HepG2 (cell line): ENCODE results near the gene NABP1. TPM values are rescaled to one million over a fixed set of nuclear protein-coding genes. Genes with fewer than 3 reads are reported as not detected.

Experiments
- ATAC-seq: fragments of 200-7000 bp; cut with Tn5 transposase; 3 replicates; pipeline ENCODE4 v1.9.1; 2020; ENCODE audit warnings: mild to moderate bottlenecking, moderate library complexity
- BruUV-seq: library from RNA; stranded (reverse); fragments of 400-500 nt; replicated peaks from 2 replicates; lab custom pipeline; 2021; lab: Mats Ljungman, UMichigan
- CTCF ChIA-PET: fragments of 300-600 bp; formaldehyde crosslinking; extraction: SDS; loops from one replicate; lab custom pipeline; 2021; ENCODE audit warnings: low total read pairs, inconsistent platforms, low intra/inter-chr PET ratio; lab: Yijun Ruan, JAX
- POLR2A ChIA-PET: fragments of 350-600 bp; sonication (Branson Sonifier 250); formaldehyde crosslinking; loops from one replicate; lab custom pipeline; 2020; ENCODE audit warnings: antibody characterized with exemption, inconsistent platforms; lab: Yijun Ruan, JAX
- DNase-seq: peaks from one replicate; pipeline ENCODE4 v3.0.0-alpha.2; 2015; ENCODE audit warnings: low spot score
- FAIRE-seq: peaks from 3 replicates; lab custom pipeline; 2011; peaks lifted over from hg19 to GRCh38; lab: Jason Lieb, UNC
- H2AFZ ChIP-seq: one replicate; pipeline ENCODE4 v1.6.1; 2011; ENCODE audit warnings: low read length, inconsistent platforms
- H3K27ac ChIP-seq: fragments of 300-600 bp; 3 replicates; pipeline ENCODE4 v1.8.0; 2011; ENCODE audit warnings: mixed run types, mild to moderate bottlenecking, mixed read lengths, low read length, inconsistent platforms; ENCODE audit not compliant: insufficient read depth; ENCODE audit errors: extremely low read length
- H3K27me3 ChIP-seq, 2 experiments: fragments of 200-600 bp in 1 of 2; 2 replicates in 1 of 2; 3 replicates in 1 of 2; pipeline versions ENCODE4 v1.6.0 to v1.8.0; 2011; ENCODE audit warnings: low read length in 2 of 2, mild to moderate bottlenecking in 2 of 2, moderate library complexity in 2 of 2, inconsistent platforms in 1 of 2; ENCODE audit not compliant: insufficient read depth in 2 of 2, control insufficient read depth in 1 of 2
- H3K36me3 ChIP-seq, 2 experiments: fragments of 200-600 bp in 1 of 2; replicated peaks in 1 of 2; 2 replicates in 1 of 2; 3 replicates in 1 of 2; pipeline versions ENCODE4 v1.5.1 to v1.8.0; 2011; ENCODE audit warnings: low read length in 2 of 2, inconsistent platforms in 1 of 2; ENCODE audit not compliant: insufficient read depth in 2 of 2, control insufficient read depth in 1 of 2
- H3K4me1 ChIP-seq: 2 replicates; pipeline ENCODE4 v1.5.1; 2012; ENCODE audit warnings: low read length, inconsistent platforms; ENCODE audit not compliant: insufficient read depth
- H3K4me2 ChIP-seq: 2 replicates; pipeline ENCODE4 v1.6.0; 2011; ENCODE audit warnings: low read depth, low read length, inconsistent platforms
- H3K4me3 ChIP-seq, 3 experiments: fragments of 200-600 bp in 1 of 3; sonication (generic), shearing (Covaris generic) in 1 of 3; replicated peaks in 1 of 3; 2 replicates each; pipeline ENCODE4 v1.5.1; 2011 to 2016; ENCODE audit warnings: low read length in 3 of 3, inconsistent platforms in 2 of 3, low read depth in 2 of 3, mild to moderate bottlenecking in 2 of 3, control low read depth in 1 of 3, mixed read lengths in 1 of 3; ENCODE audit not compliant: insufficient read depth in 1 of 3
- H3K79me2 ChIP-seq: one replicate; pipeline ENCODE4 v1.6.1; 2011; ENCODE audit warnings: low read length, inconsistent platforms; ENCODE audit not compliant: insufficient read depth
- H3K9ac ChIP-seq: 2 replicates; pipeline ENCODE4 v1.6.0; 2011; ENCODE audit warnings: mild to moderate bottlenecking, low read depth, low read length, inconsistent platforms; ENCODE audit not compliant: insufficient read depth
- H3K9me3 ChIP-seq: 2 replicates; pipeline ENCODE4 v1.5.1; 2012; ENCODE audit warnings: mild to moderate bottlenecking, low read length
- H4K20me1 ChIP-seq: 2 replicates; pipeline ENCODE4 v1.6.0; 2011; ENCODE audit warnings: inconsistent platforms, mild to moderate bottlenecking, low read length, moderate library complexity; ENCODE audit not compliant: insufficient read depth
- ATF7-NPFF ChIP-seq: sonication (generic); formaldehyde crosslinking; IDR thresholded peaks from 2 replicates; pipeline ENCODE4 v1.8.1; 2023; ENCODE audit warnings: mild to moderate bottlenecking, low read depth, missing genetic modification reagents, moderate library complexity
- DPF2 ChIP-seq: sonication (generic); formaldehyde crosslinking; IDR thresholded peaks from 2 replicates; pipeline ENCODE4 v1.4.0; 2020; ENCODE audit warnings: mild to moderate bottlenecking, low read depth, missing genetic modification reagents, borderline replicate concordance
- FOXA3 ChIP-seq: IDR thresholded peaks from 2 replicates; pipeline ENCODE4 v1.6.1; 2016; ENCODE audit warnings: missing genetic modification reagents, missing compliant biosample characterization
- NKX3-1 ChIP-seq: sonication (generic); formaldehyde crosslinking; IDR thresholded peaks from 2 replicates; pipeline ENCODE4 v1.5.0; 2020; ENCODE audit warnings: missing genetic modification reagents
- NR2C2 ChIP-seq: sonication (generic); formaldehyde crosslinking; IDR thresholded peaks from 2 replicates; pipeline ENCODE4 v1.4.0; 2020; ENCODE audit warnings: missing genetic modification reagents, mild to moderate bottlenecking, moderate library complexity, borderline replicate concordance
- RFXAP ChIP-seq: sonication (generic); formaldehyde crosslinking; IDR thresholded peaks from 2 replicates; pipeline ENCODE4 v1.4.0; 2020; ENCODE audit warnings: missing genetic modification reagents, borderline replicate concordance
- TFAP4 ChIP-seq: sonication (generic); IDR thresholded peaks from 2 replicates; pipeline ENCODE4 v1.6.1; 2016; ENCODE audit warnings: low read depth, borderline replicate concordance
- ZNF530 ChIP-seq: sonication (generic); formaldehyde crosslinking; IDR thresholded peaks from 2 replicates; pipeline ENCODE4 v1.5.0; 2020; ENCODE audit warnings: low read depth, mild to moderate bottlenecking, missing genetic modification reagents
- ZNF615 ChIP-seq: sonication (generic); formaldehyde crosslinking; IDR thresholded peaks from 2 replicates; pipeline ENCODE4 v1.5.0; 2020; ENCODE audit warnings: mild to moderate bottlenecking, missing genetic modification reagents, borderline replicate concordance
- ZNF850 ChIP-seq: sonication (generic); formaldehyde crosslinking; conservative IDR thresholded peaks from 2 replicates; pipeline ENCODE4 v1.9.0; 2021; ENCODE audit warnings: mild to moderate bottlenecking, missing genetic modification reagents
- WGBS: methylation state at CpG from one replicate; pipeline ENCODE4 v1.1.6; 2017; ENCODE audit warnings: low lambda C conversion rate; 5-methylcytosine and 5-hydroxymethylcytosine counted together
- in situ Hi-C: cut with HindIII; loops from 2 replicates; pipeline ENCODE4 v1.10.0; 2017; ENCODE audit warnings: low pct_unique_long_range_greater_than_20kb; ENCODE audit not compliant: extremely low pct_ligation_motif_present
- intact Hi-C: fragments of 100-400 bp; cut with micrococcal nuclease; formaldehyde crosslinking; loops from one replicate; pipeline ENCODE4 v1.10.0; 2022; ENCODE audit not compliant: unreplicated experiment
- polyA plus RNA-seq, 8 experiments: library from polyadenylated mRNA; depleted of rRNA in 3 of 8; stranded (reverse) in 7 of 8; unstranded in 1 of 8; fragments of >200 nt; fragmentation: Illumina TruSeq in 4 of 8; extraction: Trizol in 4 of 8; gene quantifications; 2 replicates each; pipeline versions ENCODE4 v1.2.1 to v1.2.3, GENCODE V29; 2011 to 2016; ENCODE audit warnings: low read depth in 4 of 8, missing spikeins in 1 of 8, mixed read lengths in 1 of 8; ENCODE audit not compliant: insufficient read depth in 1 of 8
- total RNA-seq, 5 experiments: library from RNA; depleted of rRNA; stranded (reverse); fragments of >200 nt; fragmentation: Illumina TruSeq; extraction: Trizol; gene quantifications; 2 replicates each; pipeline ENCODE4 v1.2.3, GENCODE V29; 2016; ENCODE audit warnings: low read depth in 1 of 5
- TF ChIP-seq, protein P1 (sequence below): IDR thresholded peaks from 2 replicates; pipeline ENCODE4 v1.6.1; 2018; ENCODE audit warnings: missing genetic modification reagents
- TF ChIP-seq, protein P2 (sequence below): sonication (generic); formaldehyde crosslinking; IDR thresholded peaks from 2 replicates; pipeline ENCODE4 v1.4.0; 2020; ENCODE audit warnings: missing genetic modification reagents

The NABP1 gene
- total and polyA plus RNA-seq, 2 of the 13 experiments (the other 11 are each of a cell fraction or from before 2014, with no cell fraction given): 14.9 to 19.8 TPM

DNA sequence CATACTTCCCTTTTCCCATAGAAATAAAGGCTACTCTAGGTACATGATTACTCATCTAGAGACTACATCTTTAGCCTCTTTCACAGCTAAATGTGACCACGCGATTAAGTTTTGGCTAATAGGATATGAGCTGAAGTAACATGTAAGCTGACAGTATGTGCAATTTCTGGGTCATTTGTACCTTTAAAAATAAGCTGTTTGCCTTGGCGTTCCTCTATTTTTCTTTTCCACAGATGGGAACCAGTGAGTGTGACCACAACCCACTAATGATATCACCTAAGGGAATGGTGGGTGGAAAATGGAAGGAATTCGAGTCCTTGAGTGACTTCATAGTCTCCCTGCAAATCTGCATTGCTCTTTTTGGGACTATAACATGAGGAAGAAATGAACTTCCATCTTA, 11.7 kb upstream of the NABP1 start:
- Histone ChIP-seq H3K9ac (no peak overlapping the region), H3K4me2 (no peak overlapping the region), H4K20me1 (no peaks in the 10 kb centered on the region), H3K36me3 (no peaks in the 10 kb centered on the region), H2AFZ (no peak overlapping the region), H3K27ac (no peak overlapping the region), H3K79me2 (no peaks in the 10 kb centered on the region), H3K27me3 (no peaks in the 10 kb centered on the region), H3K4me1 (peaks cover 1% of the 10 kb centered on the region; the same call in 1 of the 2 replicates), H3K4me3 (no peak overlapping the region), H3K9me3 (no peaks in the 10 kb centered on the region)
- no peak for FAIRE-seq
- ChIA-PET POLR2A (interaction anchor here (0.7 to 4.9 kb wide), 2 partner anchors 12 to 28 kb away, joined by 3 to 32 read pairs; partner anchors contain the start of gene NABP1), CTCF (no interaction called here)
- in situ Hi-C loops: no loop called here
- TF ChIP-seq ATF7-NPFF (CRISPR knock-in tag): no peak
- TF ChIP-seq NKX3-1 (CRISPR knock-in tag): no peak
- TF ChIP-seq RFXAP: no peak
- no peak for TF ChIP-seq TFAP4
- no peak for TF ChIP-seq ZNF530 (CRISPR knock-in tag)
- TF ChIP-seq ZNF850: no peak
- no peak for TF ChIP-seq DPF2
- TF ChIP-seq NR2C2 (CRISPR knock-in tag): no peak
- intact Hi-C loops: no loop called here
- WGBS: 53% methylated on average over 4 of the region's 4 CpGs
- no TSS peak for BruUV-seq
- no peak for ATAC-seq
- DNase-seq: no peak

GRCh38 chr2:191666732-191667131, 11.2 kb upstream of the NABP1 start:
- DNase-seq: no peak
- intact Hi-C loops (no loop called here), in situ Hi-C loops (no loop called here)
- ChIA-PET POLR2A (interaction anchor here (0.7 to 4.9 kb wide), 2 partner anchors 11 to 29 kb away, joined by 3 to 32 read pairs; partner anchors contain the start of gene NABP1), CTCF (no interaction called here)
- 15% methylated on average over 3 of the region's 3 CpGs for WGBS
- no peaks in the 10 kb centered on the region for H3K9me3 ChIP-seq
- H3K79me2 ChIP-seq: no peaks in the 10 kb centered on the region
- no peaks in the 10 kb centered on the region for H3K4me1 ChIP-seq
- H3K27ac ChIP-seq: no peak overlapping the region
- BruUV-seq: no TSS peak
- H3K9ac ChIP-seq: no peak overlapping the region
- H4K20me1 ChIP-seq: no peaks in the 10 kb centered on the region
- no peak overlapping the region for H2AFZ ChIP-seq
- H3K36me3 ChIP-seq: no peaks in the 10 kb centered on the region
- FAIRE-seq: no peak
- no peaks in the 10 kb centered on the region for H3K27me3 ChIP-seq
- H3K4me3 ChIP-seq: no peak overlapping the region
- no peak for ATAC-seq
- H3K4me2 ChIP-seq: no peak overlapping the region
- TF ChIP-seq, protein P1, sequence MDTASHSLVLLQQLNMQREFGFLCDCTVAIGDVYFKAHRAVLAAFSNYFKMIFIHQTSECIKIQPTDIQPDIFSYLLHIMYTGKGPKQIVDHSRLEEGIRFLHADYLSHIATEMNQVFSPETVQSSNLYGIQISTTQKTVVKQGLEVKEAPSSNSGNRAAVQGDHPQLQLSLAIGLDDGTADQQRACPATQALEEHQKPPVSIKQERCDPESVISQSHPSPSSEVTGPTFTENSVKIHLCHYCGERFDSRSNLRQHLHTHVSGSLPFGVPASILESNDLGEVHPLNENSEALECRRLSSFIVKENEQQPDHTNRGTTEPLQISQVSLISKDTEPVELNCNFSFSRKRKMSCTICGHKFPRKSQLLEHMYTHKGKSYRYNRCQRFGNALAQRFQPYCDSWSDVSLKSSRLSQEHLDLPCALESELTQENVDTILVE (CRISPR knock-in tag): no peak
- TF ChIP-seq ZNF615 (CRISPR knock-in tag): no peak
- TF ChIP-seq, protein P2, sequence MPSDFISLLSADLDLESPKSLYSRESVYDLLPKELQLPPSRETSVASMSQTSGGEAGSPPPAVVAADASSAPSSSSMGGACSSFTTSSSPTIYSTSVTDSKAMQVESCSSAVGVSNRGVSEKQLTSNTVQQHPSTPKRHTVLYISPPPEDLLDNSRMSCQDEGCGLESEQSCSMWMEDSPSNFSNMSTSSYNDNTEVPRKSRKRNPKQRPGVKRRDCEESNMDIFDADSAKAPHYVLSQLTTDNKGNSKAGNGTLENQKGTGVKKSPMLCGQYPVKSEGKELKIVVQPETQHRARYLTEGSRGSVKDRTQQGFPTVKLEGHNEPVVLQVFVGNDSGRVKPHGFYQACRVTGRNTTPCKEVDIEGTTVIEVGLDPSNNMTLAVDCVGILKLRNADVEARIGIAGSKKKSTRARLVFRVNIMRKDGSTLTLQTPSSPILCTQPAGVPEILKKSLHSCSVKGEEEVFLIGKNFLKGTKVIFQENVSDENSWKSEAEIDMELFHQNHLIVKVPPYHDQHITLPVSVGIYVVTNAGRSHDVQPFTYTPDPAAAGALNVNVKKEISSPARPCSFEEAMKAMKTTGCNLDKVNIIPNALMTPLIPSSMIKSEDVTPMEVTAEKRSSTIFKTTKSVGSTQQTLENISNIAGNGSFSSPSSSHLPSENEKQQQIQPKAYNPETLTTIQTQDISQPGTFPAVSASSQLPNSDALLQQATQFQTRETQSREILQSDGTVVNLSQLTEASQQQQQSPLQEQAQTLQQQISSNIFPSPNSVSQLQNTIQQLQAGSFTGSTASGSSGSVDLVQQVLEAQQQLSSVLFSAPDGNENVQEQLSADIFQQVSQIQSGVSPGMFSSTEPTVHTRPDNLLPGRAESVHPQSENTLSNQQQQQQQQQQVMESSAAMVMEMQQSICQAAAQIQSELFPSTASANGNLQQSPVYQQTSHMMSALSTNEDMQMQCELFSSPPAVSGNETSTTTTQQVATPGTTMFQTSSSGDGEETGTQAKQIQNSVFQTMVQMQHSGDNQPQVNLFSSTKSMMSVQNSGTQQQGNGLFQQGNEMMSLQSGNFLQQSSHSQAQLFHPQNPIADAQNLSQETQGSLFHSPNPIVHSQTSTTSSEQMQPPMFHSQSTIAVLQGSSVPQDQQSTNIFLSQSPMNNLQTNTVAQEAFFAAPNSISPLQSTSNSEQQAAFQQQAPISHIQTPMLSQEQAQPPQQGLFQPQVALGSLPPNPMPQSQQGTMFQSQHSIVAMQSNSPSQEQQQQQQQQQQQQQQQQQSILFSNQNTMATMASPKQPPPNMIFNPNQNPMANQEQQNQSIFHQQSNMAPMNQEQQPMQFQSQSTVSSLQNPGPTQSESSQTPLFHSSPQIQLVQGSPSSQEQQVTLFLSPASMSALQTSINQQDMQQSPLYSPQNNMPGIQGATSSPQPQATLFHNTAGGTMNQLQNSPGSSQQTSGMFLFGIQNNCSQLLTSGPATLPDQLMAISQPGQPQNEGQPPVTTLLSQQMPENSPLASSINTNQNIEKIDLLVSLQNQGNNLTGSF: no peak
- TF ChIP-seq FOXA3: no peak
